Choroid plexus epithelial cell (primary cell): Measurements from ENCODE around the gene PRKAG2.

Experiments
- DNase-seq: peaks from one replicate; pipeline ENCODE4 v3.0.0-alpha.2; 2010; ENCODE audit warnings: low read depth
- H3K4me3 ChIP-seq: 2 replicates; pipeline ENCODE4 v1.5.1; 2011; ENCODE audit warnings: low read depth, mild to moderate bottlenecking, control low read depth, low read length, moderate library complexity
- TF ChIP-seq, protein P1 (sequence below): conservative IDR thresholded peaks from 2 replicates; pipeline ENCODE4 v1.5.1; 2011; ENCODE audit warnings: low read depth, mild to moderate bottlenecking, control low read depth, inconsistent platforms, low read length, moderate library complexity

The PRKAG2 gene

DNA sequence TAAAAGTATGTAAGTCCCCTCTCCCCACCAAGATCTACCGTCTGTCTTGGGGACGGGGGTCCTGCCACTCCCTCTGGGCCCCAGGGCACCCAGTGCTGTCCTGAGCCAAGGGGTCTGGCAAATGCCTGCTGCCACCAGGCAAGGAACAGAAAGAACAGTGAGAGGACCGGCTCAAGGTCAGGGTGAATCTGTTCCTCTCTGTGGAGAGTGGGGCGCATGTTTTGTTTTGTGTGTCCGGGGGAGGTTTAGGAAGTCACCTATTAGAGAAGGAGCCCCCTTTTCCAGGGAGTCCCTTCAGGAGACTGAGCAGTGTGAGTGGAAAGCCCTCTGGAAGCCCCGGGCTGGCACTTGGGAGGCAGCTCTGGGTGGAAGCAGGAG lies 198.7 kb downstream of the PRKAG2 start:
- no peak for DNase-seq
- TF ChIP-seq, protein P1, sequence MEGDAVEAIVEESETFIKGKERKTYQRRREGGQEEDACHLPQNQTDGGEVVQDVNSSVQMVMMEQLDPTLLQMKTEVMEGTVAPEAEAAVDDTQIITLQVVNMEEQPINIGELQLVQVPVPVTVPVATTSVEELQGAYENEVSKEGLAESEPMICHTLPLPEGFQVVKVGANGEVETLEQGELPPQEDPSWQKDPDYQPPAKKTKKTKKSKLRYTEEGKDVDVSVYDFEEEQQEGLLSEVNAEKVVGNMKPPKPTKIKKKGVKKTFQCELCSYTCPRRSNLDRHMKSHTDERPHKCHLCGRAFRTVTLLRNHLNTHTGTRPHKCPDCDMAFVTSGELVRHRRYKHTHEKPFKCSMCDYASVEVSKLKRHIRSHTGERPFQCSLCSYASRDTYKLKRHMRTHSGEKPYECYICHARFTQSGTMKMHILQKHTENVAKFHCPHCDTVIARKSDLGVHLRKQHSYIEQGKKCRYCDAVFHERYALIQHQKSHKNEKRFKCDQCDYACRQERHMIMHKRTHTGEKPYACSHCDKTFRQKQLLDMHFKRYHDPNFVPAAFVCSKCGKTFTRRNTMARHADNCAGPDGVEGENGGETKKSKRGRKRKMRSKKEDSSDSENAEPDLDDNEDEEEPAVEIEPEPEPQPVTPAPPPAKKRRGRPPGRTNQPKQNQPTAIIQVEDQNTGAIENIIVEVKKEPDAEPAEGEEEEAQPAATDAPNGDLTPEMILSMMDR = no peak
- H3K4me3 ChIP-seq = no peak overlapping the region

DNA sequence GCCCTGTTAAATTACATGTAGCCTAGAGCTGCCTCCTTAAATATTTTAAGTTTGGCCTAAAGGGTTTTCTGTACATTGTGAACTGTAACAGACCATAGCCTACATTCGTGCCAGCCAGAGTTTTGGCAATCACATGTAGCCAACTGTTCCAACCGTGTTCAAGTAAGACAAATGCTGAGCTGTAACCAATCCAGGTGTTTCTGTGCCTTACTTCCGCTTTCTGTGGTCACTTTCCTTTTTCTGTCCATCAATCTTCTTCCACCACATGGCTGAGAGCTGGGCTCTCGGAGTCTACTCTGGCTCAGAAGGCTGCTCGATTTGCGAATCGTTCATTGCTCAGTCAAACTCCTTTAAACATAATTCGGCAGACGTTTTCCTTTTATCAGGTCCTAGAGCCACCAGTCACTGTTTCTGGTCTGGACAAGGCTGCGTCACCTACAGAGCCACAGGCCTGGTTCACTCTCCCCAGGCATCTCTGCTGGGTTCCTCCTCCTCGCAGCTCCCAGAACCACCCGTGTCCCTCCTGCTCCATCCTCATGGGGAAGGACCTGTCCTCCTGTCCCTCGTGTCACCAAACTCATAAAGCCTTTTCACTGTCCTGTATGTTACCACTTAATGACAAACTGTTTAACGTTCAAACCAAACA lies 199.2 kb downstream of the PRKAG2 start:
- DNase-seq = no peak
- no peak overlapping the region for H3K4me3 ChIP-seq
- TF ChIP-seq, protein P1 = no peak

DNA sequence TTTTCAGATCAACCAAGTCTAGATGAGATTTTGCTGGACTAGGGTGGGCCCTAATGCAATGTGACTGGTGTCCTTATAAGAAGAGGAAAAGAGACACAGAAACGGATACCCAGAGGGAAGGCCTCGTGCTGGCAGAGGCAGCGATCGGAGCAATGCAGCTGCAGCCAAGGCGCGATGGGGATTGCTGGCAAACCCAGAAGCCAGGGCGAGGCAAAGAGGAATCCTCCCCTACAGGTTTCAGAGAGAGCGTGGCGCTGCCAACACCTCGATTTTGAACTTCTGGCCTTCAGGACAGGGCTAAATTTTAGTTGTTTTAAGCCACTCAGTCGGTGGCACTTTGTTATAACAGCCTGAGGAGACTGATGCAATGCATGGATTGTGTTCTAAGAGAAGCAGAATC lies 200.2 kb downstream of the PRKAG2 start:
- H3K4me3 ChIP-seq = no peak overlapping the region
- TF ChIP-seq, protein P1 = no peak
- DNase-seq = no peak

DNA sequence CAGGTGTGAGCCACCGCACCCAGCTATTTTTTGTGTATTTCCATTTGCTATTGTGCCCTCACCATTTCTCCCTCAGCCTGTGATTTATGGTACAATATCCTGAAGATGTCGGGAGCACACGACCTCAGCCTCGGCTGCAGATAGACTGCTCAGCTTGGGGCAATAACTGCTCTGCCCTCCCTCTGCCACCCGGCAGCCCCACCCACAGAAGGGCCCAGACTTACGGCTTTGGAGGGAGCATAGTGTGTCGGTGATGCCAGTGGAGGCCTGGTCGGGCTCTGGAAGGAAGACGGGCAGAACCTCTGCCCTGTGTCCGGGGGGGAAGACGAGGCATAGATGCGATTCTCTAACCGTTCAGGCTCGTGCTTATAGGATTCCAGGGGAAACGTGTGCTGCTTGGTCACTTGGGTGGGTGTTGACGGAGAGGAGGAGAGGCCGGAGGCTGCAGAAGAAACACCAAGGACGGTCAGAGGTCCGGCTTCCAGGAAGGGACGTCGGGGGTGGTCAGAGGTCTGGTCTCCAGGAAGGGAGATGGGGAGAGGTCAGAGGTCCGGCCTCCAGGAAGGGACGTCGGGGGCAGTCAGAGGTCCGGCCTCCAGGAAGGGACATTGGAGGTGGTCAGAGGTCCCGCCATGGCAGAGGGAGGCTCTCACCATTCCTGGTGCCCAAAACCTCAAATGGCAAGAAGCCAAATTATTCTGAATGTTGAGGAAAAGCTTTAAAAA lies 201.6 kb downstream of the PRKAG2 start:
- TF ChIP-seq, protein P1 = no peak
- no peak overlapping the region for H3K4me3 ChIP-seq
- DNase-seq = no peak

DNA sequence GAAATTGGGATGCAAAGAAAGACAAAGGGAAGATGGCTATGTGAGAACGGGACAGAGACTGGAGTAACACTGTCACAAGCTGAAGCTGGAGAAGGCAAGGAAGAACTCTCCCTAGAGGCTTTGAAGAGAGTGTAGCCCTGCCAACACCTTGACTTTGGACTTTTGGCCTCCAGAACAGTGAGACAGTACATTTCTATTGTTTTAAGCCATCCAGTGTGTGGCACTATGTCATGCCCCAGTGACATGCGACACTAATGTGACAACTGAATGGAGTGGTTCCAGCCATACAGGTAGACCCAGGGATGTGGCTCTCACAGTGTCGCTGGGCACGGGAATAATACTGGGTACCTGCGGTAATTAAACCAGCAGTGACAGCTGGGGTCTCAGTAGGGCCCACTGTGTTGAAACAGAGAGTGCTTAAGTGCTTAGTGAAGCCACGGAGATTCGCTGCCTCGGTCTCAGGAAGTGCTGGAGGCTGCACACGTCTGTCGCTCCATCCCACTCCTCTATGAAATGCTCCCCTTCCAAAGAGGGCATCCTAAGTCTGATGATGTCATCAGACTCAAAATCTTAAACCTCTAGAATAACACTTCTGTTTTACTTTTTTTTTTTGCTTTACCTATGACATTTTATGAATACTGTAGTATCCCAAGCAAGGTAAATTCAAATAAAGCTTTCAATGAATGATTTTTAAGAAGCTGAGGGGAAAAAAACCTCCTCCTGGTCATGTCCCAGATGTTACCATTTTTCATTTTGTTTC lies 202.6 kb downstream of the PRKAG2 start:
- TF ChIP-seq, protein P1 = no peak
- H3K4me3 ChIP-seq = no peak overlapping the region
- no peak for DNase-seq

DNA sequence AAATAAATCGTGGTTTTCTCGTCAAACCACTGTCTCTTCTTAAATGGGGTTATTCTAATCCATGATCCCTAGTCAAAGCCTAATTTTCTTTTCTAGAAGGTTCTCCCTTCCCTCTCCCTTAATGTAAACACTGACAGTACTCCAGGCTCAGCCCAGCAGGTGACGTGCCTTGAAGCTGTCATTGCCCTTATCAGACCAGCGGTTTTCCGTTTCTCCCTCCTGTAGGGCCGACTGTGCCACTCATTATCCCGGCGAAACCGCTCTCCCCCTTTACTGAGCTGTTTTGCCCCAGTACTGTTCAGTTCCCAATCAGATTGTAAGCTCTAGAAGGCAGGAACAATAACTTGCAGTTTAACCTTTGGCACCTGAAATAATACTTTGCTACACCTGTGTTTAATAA lies 203.7 kb downstream of the PRKAG2 start:
- no peak for DNase-seq
- no peak overlapping the region for H3K4me3 ChIP-seq
- TF ChIP-seq, protein P1 = no peak

DNA sequence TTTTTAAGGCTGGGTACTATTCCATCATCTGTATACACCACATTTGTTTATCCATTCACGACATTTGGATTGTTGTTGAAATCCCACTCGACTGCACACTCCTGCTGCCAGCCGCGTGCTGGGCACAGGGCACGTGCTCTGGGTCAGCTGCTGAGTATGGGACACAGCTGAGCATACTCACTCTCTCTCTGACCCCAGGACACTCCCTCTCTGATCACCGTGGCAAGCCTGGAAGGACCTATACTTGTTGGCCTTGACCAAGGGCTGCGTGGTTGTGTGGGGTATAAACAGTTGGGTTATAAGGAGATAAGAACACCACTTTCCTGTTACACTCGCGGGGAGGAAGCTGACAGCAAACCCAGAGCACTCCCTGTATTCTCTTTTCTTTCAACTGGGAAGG lies 204.2 kb downstream of the PRKAG2 start:
- DNase-seq = no peak
- no peak overlapping the region for H3K4me3 ChIP-seq
- TF ChIP-seq, protein P1 = no peak
